Measurements from ENCODE around the gene HSPA12A.
"Not testable (repeated sequence)": the region's sequence is repeated elsewhere in the genome, so short reads cannot be mapped to it uniquely, and the experiment has no call there.

Gene HSPA12A

DNA sequence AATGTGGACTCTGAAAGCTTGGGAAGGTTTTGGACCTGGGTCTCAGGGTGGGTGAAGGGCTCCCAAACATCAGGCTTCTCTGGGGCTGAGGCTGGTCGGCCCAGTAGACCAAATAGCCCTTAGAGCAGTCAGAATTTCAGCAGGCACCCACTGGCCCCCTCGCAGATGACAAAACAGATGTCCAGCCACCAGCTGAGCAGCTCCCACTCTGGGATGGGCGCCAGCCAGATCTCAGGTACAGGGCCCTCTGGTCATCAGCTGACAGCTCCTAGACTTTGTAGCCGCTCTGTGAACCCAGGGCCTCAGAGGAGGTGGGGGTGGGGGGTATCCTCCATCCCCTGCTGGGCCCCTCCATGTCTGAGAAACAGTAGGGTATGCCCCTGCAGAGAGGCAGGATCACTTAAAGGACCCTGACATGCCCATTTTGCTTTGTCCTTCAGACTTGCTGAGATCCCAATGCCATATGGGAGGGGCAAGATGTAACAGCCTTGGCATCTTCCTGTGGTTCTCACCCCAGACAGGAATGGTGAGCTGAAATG lies 26.5 kb downstream of the HSPA12A start:
- no peak for DNase-seq (ENCODE audit: low read depth)

DNA sequence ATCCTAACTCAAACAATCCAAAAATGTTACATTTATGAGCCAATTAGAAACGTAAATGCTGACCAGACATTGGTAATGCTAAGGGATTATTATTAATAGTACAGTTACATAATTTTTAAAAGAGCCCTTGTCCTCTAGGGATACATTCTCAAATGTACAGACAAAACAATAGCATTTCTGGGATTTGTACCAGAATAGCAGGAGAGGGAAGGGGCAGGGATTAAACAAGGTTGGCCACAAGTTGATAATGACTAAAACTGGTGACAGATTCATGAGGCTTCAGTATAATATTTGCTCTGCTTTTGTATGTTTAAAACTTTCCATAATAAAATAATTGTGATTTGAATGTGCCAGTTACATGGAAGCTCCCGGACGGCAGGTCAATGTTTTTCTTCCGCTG lies 27.0 kb downstream of the HSPA12A start:
- DNase-seq (ENCODE audit: low read depth) = no peak

DNA sequence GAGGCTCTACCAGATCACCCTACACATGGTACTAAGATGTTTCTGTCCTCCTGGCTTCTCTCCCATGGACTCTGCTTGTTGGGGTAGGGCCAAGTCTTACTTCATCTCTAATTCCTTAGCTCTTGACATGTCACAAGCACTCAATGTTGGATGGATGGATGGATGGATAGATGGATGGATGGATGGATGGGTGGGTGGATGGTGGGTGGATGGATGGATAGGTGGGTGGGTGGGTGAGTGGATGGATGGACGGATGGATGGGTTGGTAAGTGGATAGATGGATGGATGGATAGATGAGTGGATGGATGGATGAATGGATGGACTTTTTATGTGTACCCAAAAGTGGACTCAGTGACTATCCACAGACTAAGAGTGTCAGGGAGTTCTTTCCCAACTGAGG lies 28.5 kb downstream of the HSPA12A start:
- DNase-seq (ENCODE audit: low read depth) = no peak

DNA sequence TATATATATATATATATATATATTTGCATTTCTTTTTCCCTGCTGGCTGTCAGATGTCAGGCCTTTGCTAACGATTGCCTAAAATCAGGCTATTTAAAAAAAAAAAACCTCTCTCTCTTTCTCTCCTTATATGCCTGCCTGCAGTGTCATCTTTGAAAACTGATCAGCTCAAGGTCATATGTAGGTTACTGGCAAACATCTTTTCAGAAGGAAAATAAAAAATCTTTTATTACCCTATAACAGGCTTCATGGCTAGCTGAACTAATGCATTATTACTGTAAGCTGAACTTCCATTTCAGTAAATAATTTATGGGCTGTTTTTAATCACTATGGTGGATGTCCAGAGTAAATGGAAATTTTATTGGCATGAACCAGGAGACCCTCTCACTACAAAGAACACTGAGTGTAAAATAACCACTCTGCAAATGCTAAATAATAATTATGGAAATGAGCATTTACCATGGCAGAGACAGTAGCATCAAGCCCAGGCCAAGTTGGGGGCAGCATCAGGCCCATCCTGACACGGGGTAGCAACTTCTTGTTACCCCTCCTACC lies 29.3 kb downstream of the HSPA12A start:
- DNase-seq (ENCODE audit: low read depth) = no peak

DNA sequence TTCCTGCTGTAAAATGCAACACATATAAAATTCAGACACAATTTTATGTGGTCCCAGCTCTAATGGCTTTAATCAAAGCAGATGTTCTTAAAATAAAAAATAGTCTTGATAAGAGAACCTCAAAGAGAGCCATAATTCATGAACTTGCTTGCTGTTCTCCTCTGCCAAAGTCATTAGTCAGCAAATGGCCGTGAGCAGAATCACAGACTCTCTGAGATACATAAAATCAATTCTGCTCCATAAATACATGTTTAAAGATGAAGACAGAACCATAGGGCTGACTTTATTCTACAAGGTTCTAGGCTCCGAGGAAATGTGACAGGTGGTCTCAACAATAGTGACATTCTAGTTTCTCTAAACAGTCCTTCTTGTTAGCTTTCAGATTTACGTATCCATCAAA lies 29.8 kb downstream of the HSPA12A start:
- no peak for DNase-seq (ENCODE audit: low read depth)

DNA sequence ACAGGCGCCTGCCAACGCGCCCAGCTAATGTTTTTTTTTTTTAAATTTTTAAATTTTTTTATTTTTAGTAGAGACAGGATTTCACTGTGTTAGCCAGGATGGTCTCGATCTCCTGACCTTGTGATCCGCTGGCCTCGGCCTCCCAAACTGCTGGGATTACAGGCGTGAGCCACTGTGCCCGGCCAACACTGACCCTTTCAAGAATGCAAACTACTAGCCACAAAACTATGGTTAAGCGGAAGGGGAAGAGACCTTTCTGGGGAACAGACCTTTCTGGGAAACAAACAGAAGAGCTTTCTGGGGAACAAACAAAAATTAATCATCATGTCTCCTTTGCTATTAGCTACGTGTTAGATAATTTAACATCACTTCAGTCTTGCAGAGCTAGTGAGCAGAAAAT lies 30.6 kb downstream of the HSPA12A start:
- not testable (repeated sequence) for DNase-seq (ENCODE audit: low read depth)

DNA sequence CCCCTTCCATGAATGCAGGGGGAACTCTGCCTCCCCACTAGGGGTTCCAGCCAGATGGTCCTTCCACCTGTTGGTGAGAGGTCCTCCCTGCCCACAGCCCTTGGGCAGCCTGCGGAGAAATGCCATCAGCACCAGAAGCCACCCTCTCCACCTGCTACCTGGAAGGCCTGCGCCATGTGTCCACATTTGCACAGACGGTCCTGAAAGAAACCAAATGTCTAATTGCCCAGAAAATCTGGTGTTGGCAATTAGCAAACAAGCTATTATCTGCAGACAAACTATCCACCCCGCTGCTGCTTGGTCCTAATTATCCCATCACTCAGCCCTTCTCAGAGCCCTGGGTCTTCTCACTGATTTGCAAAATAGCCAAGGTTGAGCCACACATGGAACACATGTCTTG lies 32.3 kb downstream of the HSPA12A start:
- DNase-seq (ENCODE audit: low read depth) = no peak

DNA sequence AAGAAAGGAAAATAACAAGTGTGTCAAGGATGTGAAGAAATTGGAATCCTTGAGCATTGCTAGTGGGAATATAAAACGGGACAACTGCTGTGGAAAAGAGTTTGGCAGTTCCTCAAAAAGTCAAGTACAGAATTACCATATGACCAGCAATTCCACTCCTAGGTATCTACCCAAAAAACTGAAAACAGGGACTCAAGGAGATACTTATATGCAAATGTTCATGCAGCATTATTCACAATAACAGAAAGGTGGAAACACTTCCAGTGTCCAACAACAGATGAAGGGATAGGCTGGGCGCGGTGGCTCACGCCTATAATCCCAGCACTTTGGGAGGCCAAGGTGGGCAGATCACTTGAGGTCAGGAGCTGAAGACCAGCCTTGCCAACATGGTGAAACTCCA lies 33.5 kb downstream of the HSPA12A start:
- no peak for DNase-seq (ENCODE audit: low read depth)

DNA sequence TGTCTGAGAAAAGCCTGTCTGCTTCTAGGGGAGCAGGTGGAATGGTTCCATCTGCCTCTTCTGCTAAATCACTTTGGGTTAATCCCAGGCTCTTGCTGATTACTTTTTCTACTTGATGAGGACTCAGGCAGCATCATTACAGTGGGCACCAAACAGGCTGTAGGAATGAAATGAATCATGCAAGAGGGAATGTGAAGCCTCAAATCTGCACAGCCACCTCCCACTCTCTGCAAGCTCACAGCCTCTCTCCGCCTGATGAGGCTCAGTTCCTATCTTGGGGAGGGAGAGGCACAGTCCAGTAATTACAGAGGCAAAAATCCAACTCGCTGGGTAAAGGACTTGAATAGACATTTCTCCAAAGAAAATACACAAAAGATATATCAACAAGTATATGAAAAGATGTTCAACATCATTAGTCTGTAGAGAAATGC lies 34.0 kb downstream of the HSPA12A start:
- peak; percentile 37 for DNase-seq (ENCODE audit: low read depth)

DNA sequence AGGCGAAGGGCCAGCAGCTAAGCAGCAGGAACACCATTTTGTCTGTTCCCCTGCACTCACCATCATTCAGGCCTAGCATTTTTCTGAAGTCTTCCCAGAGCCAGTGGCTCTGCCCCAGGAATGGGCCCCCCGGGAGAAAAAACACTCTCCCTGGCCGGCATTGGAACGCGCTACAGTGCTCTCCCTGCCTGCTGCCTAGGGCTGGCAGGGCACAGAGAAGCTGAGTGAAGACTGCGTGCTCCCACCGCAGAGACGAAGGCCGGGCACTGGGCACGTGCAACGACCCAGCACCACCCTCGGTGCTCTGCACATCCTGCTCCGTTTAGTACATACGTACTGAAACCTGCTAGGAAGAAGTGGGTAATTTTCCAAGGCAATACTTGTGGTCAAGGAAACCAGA lies 34.4 kb downstream of the HSPA12A start:
- DNase-seq (ENCODE audit: low read depth) = no peak

DNA sequence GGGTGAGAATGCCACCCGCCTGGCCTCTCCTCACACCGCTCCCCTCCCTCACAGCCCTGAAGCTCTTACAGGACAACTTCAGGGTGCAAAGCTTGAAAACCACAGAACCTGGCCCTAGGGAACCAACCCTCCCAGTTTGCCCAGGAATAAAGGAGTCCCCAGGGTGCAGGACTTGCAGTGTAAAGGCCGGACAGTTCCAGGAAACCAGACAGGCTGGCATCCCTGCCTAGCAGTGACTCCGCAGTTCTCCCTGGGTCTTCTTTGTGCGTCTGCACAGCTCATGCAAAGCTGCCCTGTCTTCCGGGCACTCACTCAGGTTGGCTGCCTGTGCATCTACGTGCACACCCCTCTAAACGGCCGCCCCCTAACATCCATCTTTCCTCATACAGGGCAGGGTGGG lies 36.1 kb downstream of the HSPA12A start:
- DNase-seq (ENCODE audit: low read depth) = no peak

DNA sequence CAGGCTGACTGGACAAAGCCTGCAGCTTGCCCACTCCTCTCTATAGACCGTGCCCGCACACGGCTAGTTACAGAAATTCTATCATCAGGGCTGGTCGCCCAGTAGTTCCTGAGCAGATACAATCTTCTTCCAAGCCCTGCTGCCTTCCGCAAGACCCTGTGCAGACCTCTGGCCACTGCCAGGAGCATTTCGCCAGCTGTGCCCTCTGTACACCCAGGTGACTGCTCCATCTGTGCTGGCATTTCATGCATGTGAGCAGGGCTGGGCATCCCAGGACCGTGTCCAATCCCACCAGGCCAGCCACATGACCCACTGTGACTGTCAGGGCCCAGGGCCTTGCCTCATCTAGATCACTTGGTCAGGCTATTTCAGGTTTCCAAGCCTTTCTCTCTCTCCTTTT lies 36.9 kb downstream of the HSPA12A start:
- no peak for DNase-seq (ENCODE audit: low read depth)

DNA sequence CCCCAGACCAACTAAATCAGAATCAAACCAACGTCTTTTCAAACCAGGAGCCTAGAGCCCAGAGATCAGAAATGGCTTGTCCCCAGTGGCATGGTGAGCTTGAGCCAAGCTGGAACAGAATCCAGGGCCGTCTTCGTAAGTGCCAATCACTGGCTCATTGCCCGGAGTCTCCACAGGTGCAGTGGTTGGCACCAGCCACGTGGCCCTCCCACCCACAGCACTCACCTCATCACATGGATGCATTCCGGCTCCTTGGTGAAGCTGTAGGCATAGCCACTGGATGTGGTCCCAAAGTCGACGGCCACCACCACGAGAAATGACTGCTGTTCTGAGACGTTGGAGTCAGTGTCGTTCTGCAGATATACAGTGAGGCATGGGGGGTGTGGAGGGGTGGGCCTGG lies 37.4 kb downstream of the HSPA12A start:
- no peak for DNase-seq (ENCODE audit: low read depth)

DNA sequence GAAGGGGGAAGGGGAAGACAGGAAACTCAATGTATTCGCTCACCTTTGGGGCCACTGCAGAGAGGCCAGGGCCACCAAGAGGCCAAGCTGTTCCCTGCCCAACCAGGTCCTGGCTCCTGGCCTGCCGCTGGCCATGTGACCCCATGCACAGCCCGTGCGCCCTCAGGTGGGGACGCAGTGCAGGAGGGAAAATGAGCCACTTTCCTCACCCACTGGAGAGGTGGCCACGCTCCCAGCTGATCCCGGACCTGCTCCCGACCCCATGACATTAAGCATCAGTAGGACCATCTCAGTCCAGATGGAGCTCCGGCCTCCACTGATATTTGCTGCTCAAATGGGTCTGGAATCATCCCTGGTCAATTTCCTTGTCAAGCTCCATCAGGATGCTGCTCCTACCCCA lies 40.2 kb downstream of the HSPA12A start:
- no peak for DNase-seq (ENCODE audit: low read depth)

DNA sequence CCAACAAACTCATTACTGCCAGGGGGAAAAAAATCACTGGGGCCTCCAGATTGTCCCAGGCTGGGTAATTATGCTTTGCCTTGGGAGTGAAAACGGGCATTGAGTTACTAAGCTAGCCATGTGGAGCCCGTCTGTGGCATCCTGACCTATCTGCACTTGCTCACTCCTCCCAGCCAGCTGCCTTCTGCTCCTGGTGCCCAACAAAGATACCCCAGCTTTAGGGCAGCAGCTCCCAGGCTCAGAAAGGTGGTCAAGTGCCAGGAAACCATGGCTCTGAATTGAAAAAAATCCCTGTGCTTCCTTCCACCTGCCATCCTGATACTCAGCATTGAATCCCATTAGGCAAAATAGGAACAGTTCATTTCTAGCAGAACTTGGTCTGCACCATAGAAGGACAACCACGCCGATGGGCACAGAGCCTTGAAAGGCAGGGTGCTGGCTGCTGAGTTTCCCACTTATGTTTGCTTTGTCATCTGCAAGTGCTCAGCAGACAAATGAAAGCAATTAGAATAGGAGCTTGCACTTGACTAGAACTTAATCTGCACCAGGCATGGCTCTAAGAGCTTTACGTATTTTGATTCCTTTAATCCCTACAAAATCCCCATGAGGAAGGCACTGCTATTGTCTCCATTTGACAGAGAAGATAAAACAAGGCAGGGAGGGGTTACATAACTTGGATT lies 42.8 kb downstream of the HSPA12A start:
- no peak for DNase-seq (ENCODE audit: low read depth)

DNA sequence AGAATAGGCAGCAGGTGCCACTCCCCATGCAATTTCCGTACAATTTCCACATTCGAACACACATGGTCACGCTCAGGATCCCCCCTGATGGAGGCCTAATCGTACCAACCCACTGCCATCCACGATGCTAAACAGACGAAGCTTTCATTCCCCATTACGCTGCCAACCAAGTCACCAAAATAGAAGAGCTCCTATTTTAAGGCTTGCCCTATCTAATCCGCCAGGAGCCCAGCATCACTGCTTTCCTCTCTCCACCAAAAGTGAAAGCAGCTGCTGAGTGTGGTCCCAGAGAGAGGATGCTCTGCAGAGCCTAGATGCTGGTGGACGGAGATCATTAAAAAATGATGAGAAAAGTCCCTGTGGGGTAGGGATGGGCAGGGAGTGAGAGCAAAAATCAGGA lies 43.3 kb downstream of the HSPA12A start:
- no peak for DNase-seq (ENCODE audit: low read depth)

DNA sequence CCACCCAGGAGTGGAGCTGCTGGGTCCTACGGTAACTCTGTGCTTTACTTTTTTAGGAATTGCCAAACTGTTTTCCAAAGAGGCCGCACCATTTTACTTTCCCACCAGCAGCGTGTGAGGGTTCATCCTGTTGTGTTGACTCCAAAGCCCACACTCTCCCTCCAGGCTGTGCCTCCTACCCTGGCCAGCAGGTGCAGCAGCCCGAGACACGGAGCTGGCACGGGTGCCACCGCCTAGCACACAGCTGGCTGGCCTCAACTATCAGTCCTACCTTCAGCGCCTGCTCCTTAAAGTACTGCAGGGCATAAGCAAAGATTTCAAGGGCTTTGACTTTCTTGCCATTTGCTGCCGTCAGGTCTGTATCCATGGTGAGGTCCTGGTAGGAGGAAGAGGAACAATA lies 44.0 kb downstream of the HSPA12A start:
- no peak for DNase-seq (ENCODE audit: low read depth)

DNA sequence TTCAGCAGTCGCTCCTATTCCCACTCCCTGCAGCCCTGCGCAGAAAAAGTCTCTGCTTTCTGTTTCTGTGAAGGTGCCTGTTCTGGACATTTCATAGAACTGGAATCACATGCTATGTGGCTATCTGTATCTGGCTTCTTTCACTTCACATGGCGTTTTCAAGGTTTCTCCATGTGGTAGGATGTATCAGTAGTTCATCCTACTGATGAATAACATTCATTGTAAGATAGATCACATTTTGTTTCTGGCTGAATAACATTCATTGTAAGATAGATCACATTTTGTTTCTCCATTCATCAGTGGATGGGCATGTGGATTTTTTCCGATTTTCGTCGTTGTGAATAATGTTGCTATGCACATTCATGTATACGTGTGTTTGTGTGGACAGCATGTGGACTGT lies 44.5 kb downstream of the HSPA12A start:
- DNase-seq (ENCODE audit: low read depth) = no peak

DNA sequence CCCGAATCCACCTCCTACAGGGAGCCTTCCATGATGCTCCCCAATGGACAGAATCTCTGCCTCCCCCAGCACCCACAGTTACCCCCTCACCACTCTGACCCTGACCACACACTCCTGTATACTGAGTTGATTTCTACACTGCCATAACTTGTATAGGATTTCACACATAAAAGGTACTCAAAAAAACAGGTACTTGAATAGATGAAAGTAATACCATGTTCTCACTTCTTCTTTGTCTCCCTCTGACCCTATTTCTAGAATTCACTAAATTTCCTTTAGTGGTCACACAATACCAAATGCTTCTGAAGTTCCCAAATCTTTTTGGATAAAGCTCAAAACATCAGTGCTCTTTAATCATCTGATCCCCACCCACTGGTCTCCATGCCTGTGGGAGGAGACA lies 45.4 kb downstream of the HSPA12A start:
- no peak for DNase-seq (ENCODE audit: low read depth)

DNA sequence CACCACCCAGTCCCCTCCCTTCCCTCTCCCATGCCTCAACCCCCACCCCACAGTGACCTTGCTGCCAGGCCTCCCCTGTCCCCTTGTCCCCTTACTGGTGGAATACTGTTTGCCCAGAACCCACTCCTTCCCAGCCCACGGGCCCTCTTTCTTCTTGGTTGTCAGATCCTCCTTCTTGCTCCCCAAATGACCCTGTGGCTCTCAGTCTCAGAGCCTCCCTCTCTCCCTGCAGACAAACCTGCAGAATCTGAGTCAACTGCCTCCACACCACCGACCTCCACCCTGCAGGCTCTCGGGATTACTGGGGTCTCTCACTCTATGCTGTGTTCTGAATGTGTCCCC lies 47.5 kb downstream of the HSPA12A start:
- DNase-seq (ENCODE audit: low read depth) = no peak

DNA sequence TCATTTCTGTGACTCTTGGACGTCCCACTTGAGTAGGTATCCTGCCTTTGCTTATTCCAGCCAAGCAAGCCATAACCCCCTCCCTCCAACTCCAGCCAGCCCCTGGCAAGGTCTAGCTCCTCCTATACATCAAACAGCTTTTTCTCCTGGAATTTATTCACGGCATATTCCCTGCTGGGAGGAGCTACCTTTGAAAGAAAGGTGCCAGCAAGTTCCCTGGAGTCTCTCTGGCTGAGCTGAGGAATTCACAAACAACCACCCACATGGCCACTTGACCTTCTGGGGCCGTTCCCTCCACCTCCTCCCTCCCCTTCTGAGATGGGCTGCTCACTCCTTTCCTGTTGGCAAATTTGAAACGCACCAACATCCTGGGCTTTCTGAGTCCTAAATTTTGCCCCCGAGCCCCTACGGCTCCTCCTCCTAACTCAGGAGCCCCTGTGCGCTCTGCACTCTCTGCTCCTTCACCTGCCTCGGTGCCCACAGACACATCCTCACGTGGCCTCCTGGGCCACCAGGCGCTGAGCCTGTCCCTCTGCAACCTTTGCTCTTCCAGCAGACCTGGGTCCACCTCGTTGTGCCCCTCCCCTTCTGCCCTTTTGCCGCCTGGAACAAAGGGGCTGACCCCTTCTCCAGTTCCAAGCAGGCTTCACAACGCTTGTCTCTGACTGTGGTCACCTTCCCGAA lies 48.0 kb downstream of the HSPA12A start:
- DNase-seq (ENCODE audit: low read depth) = no peak

DNA sequence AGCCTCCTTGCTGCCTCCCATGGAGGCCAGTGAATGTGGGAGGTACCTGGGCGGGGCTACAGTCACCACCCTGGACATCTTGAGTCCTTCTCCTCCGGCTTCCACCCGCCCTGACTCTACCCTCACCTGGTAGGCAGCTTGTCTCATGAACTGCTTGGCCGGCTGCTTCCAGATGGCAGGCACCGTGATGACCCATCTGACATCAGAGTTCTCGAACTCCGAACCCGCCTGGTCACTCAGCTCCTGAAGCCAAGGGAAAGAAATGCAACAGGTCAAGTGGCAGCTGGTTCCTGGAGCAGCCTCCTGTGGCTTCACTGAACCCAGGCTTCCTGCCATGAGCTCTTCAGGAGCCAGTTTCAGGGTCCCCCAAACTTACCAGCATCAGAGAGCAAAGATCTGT lies 50.1 kb downstream of the HSPA12A start:
- DNase-seq (ENCODE audit: low read depth) = no peak

DNA sequence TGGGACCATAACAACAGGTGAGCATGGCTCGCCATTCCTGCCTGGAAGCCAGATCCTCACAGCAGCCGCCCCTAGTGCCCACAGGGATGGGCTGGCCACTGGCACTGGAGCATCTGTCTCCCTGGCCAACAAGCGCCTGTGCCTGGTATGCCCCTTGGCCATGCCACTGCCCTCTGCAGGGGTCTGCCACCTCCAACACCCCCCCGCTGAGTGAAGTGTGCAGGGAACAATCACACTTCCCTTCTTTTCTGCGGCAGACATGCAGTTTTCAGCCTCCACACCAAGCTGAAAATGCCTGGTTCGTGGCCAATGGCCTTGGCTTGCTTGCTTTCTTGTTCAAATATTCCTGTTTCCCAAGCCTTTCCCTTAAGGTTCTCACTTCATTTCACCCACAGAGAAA lies 50.7 kb downstream of the HSPA12A start:
- no peak for DNase-seq (ENCODE audit: low read depth)
